GM21717 (cell line): ENCODE results near the gene SKOR1.

Experiments
- ATAC-seq: cut with Tn5 transposase; IDR thresholded peaks from one replicate; pipeline ENCODE4 v1.9.1; 2021; ENCODE audit warnings: mild to moderate bottlenecking, moderate library complexity; ENCODE audit not compliant: unreplicated experiment

The SKOR1 gene

DNA sequence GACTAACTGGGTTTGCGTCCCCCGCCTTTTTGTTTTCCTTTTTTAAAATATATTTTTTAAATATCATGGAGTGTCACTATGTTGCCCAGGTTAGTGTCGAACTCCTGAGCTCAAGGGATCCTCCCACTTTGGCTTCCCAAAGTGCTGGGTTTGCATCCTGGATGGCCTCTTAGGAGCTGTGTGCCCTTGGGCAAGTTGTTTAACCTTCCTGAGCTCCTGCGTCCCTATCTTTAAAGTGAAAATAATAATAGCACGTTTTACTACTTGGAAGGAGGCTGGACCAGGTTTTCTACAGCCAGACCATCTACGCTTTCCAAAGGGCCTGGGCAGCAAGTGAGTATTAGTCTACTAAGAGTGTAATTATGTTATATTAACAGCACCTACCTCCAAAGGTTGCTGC is 58.7 kb downstream of the SKOR1 start:
- ATAC-seq, result no peak
